Activated CD8-positive, alpha-beta memory T cell treated with anti-CD3 and anti-CD28 coated beads, Interleukin-2, amount 50 U/mL, for 48 hours (primary cell): ENCODE measurements around the gene NAXE.
"Not testable (repeated sequence)": the region's sequence is repeated elsewhere in the genome, so short reads cannot be mapped to it uniquely, and the experiment has no call there.

Source experiments
- DNase-seq: peaks from one replicate; pipeline ENCODE4 v3.0.0-alpha.2; 2020

Gene NAXE

GRCh38 chr1:156594190-156594589 lies 2.6 kb downstream of the NAXE start:
- no peak for DNase-seq

DNA sequence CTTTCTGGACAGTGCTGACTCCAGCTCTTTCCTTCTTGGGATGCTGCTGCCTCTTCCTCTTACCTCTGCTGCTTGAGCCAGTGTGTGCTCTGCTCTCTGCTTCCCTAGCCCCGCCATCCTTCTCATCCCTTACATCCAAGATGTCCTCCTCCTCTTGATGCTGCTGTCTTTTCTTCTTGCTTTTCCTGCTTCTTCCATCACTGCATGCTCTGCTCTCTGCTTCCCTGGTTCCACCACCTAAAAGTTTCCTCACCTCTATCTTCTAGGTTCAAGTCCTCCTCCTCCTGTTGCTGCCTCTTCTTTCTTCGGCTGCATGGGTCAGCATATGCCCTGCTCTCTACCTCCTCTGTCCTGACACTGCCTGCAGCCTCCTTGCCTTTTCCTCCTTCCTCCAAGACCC lies 3.4 kb downstream of the NAXE start:
- no peak for DNase-seq

GRCh38 chr1:156596426-156596825 lies 4.8 kb downstream of the NAXE start:
- DNase-seq = no peak

DNA sequence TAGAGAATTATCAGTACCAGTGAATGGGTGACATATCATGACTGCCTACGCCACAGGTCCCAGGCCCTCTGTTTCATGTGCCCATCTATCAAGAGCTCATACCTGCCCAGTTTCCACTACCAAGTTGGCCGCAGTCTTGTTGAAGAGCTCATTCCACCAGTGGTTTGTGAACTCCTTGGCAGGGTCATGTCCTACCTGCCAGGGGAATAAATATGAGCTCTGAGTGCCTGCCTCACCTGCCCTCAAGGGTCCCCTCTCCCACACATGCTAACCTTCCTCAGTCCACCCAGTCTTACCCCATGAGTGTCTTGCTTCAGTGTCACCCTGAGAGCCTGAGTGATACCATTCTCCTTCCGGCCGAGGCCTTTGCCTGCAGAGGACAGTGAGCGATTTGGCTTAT lies 6.5 kb downstream of the NAXE start:
- no peak for DNase-seq

GRCh38 chr1:156598731-156599432 lies 7.3 kb downstream of the NAXE start:
- DNase-seq = no peak

GRCh38 chr1:156599811-156600210 lies 8.2 kb downstream of the NAXE start:
- no peak for DNase-seq

DNA sequence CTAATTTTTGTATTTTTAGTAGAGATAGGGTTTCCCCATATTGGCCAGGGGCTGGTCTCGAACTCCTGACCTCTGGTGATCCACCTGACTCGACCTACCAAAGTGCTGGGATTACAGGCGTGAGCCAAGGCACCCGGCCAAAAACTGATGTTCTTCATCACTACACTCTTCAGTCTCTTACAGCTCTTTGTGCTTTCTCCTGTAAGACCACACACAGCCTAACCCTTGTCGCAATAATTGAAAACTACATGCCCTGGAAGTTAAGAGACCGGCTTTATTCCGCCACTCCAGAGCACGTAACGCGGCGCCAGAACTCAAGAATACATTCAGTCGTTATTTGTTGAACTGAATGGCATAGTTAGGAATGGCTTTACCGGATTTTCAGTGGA lies 9.2 kb downstream of the NAXE start:
- DNase-seq = no peak

DNA sequence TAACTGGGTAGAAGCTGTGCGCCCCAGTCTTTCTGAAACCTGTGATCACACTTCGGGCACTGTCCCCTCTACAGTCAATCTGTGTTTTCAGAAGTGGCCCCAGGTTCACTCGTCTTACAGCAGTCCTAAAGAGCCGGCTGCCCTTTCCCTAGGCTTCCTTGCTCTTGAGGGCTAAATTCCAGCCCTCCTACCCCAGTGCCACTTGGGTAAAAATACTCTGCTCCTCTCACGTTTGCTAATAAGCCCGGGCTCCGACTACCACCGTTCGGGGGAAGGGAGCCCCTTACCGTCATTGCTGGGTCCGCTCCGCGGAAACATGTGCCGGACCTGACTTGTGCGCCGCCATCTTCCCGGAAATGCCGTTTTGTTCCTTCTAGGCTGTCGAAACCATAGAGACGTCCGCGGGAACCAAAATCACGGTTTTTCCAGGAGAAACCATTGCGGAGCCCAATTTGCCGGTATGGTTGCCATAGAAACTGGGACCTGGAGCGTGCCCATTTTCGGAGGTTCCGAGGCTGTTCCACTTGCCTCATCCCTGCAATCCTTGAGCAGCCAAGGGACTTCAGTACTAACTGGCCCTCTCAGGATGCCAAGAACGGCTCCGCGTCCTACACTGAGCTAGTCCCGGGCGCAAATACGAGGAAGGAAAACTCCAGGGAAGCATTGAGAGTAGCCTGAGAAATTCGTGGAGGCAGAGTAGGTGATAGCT lies 9.7 kb downstream of the NAXE start, which contains the start of gene GPATCH4:
TSS of gene GPATCH4 (minus strand) at position 358 of the 709 bp plus-strand sequence.
- peak; percentile 87 for DNase-seq

- DNase-seq = no peak
Measured at GRCh38 chr1:156601892-156602291, 10.3 kb downstream of the NAXE start.

- no peak for DNase-seq
Measured at GRCh38 chr1:156602557-156602993, 11.0 kb downstream of the NAXE start.

DNA sequence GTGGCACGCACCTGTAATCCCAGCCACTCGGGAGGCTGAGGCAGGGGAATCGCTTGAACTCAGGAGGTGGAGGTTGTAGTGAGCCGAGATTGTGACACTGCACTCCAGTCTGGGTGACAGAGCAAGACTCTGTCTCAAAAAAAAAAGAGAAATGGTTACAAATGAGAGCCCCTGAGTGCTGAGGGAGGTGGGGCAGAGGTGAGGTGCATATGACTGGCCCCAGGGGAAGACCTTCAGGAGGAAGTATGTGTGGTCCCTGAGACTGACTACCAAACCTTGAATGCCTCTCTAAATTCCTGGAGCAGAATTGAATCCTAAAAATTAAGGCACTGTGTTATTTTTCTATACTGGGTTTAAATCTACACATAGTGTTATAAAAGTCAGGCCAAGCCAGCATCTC lies 15.8 kb downstream of the NAXE start:
- not testable (repeated sequence) for DNase-seq

- no peak for DNase-seq
Measured at GRCh38 chr1:156608036-156608674, 16.6 kb downstream of the NAXE start.

DNA sequence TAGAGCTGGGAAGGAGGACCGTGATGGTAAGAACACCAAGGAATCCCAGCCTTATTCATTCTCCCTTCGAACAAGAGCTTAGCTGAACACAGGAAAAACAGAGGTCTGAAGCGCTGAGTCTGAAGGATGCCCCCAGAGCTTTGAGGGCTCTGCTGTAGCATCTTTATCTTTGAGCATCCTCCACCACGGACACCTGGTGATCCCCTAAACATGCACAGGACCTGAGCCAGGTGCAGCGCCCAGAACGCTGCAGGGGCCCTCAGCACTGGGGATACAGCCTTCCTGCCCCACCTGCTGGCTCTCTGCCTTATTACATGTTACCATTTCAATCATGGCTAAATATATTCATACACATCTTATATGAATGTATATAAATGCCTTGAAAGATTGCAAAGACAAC lies 17.4 kb downstream of the NAXE start:
- peak; percentile 72 for DNase-seq

DNA sequence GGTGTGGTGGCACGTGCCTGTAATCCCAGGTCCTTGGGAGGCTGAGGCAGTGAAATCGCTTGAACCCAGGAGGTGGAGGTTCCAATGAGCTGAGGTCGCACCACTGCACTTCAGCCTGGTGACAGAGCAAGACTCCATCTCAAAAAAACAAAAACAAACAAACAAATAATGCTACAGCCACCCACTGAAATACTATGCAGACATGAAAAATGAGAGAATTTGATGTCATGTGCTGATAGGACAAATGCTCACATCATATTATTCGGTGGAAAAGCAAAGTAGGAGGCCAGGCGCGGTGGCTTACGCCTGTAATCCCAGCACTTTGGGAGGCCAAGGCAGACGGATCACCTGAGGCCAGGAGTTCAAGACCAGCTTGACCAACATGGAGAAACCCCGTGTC lies 18.5 kb downstream of the NAXE start:
- not testable (repeated sequence) for DNase-seq

GRCh38 chr1:156612666-156613065 lies 21.1 kb downstream of the NAXE start:
- no peak for DNase-seq

- DNase-seq = no peak
Measured at GRCh38 chr1:156615946-156616345, 24.4 kb downstream of the NAXE start.

DNA sequence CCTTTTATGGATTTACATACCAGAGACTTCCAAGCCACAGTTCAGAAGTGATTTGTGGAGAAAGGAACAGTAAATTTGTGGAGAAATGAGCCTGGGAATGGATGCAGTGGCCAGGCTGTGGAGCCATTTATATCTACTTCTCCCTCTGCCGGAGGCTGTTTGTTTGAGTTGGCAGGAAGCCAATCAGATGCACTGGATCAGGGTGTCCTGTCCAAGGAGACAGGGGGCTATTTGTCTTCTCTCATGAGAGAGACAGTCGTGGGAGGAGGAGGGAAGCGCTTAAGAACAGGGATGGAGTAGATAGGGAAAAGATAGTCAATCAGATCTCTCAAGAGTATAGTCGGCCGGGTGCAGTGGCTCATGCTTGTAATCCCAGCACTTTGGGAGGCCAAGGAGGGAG lies 24.9 kb downstream of the NAXE start:
- no peak for DNase-seq

DNA sequence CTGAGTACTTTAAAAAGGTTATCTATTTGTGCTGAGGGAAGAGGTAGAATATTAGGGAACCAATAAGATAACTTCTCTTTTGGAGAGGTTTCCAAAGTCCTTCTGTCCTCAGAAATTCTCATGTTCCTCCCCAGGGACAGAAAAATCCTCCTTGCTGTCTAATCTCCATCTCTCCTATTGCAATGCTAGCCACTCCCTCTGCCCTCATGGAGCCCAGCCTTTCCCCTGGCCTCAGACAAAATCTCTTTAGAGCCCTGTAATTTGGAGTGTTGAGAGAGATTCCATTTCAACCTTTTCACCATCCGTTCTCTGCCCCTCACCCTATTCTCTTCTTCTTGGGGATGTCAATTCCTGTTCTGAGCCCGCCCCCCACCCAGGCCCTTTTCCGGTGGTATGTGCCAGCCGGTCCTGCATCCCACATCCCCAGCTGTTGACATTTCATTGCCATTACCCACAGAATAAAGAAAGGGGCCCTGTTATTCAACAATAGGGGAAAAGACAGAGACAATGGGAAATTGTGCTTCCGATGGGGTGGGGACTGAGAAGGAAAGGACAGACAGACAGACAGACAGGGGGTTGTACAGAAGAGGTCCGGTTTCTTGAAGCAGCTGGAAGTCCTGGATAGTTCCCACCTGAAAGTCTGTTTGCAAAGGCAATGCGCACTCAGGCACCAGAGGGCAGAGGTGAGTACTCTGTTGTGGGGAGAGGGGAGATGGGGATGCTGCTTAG lies 27.4 kb downstream of the NAXE start, which contains the start of gene HAPLN2:
TSS of gene HAPLN2 (plus strand) at position 563 of the 729 bp plus-strand sequence. CDS start 4,076 bp downstream, outside the sequence.
- DNase-seq = no peak

DNA sequence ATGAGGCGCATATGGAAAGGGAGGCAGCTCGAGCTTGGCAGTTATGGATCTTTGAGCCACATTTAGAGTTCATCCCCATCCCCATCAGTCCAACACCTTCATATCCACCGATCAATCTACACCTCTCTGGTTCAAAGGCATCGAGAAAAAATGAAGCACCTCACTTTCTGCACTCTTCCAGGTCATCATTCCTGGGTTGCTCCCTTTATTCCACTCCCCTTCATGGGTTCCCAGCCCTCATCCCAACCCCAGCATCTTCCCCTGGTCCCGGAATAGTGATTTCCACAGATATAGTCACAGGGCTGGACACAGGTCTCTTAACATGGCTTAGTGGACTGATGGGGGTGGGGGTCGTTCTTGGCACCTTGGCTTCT lies 28.0 kb downstream of the NAXE start:
- DNase-seq = no peak

GRCh38 chr1:156622581-156623297 lies 31.2 kb downstream of the NAXE start:
- DNase-seq = no peak

DNA sequence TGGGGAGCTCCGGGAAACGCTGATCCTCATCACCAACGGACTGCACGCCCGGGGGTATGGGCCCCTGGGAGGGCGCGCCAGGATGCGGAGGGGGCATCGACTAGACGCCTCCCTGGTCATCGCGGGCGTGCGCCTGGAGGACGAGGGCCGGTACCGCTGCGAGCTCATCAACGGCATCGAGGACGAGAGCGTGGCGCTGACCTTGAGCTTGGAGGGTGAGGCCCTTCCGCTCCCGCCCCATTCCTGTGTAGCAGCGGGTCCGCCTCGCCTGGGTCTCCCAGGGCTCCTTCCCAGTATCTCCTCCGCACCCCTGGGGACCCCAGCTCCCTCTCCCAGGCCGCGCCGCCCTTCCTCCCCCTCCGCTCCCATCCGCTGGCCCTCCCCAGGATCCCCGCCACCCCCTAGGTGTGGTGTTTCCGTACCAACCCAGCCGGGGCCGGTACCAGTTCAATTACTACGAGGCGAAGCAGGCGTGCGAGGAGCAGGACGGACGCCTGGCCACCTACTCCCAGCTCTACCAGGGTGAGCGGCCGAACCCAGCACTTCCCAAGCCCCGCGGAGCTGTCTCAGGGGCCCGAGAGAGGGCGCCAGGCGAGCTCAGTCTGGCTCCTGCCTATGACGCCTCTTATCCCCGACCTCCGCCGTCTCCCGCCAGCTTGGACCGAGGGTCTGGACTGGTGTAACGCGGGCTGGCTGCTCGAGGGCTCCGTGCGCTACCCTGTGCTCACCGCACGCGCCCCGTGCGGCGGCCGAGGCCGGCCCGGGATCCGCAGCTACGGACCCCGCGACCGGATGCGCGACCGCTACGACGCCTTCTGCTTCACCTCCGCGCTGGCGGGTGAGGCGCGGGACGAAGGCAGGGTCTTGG lies 32.6 kb downstream of the NAXE start:
- peak; percentile 80 for DNase-seq
